C4-2B (cell line): ENCODE measurements around the gene SGCE.

Experiments used
- ZFX ChIP-seq: fragments of 450-650 bp; IDR thresholded peaks from 2 replicates; pipeline ENCODE4 v1.6.1; 2017
- TF ChIP-seq, protein P1 (sequence below): fragments of 450-650 bp; conservative IDR thresholded peaks from 2 replicates; pipeline ENCODE4 v1.5.1; 2017; ENCODE audit warnings: mild to moderate bottlenecking

DNA sequence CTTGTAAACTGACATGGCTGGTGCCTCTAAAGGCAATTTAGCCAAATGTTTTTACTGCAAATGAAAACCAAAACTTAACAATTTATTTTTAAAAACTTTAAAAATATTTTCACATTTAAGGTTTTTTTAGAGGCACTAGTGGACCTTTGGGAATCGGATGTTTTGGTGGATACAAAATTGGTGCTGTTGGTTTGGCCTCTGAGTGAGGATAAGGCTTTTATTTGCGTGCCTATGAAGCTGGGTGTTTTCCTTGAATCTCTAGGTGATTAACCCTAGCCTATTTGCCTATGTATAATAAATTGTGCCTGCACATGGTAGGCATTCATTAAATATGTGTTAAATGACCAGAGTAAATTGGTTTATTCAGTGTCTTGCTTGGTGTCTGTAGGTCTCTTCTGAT is 2.9 kb upstream of the SGCE start:
- TF ChIP-seq, protein P1, sequence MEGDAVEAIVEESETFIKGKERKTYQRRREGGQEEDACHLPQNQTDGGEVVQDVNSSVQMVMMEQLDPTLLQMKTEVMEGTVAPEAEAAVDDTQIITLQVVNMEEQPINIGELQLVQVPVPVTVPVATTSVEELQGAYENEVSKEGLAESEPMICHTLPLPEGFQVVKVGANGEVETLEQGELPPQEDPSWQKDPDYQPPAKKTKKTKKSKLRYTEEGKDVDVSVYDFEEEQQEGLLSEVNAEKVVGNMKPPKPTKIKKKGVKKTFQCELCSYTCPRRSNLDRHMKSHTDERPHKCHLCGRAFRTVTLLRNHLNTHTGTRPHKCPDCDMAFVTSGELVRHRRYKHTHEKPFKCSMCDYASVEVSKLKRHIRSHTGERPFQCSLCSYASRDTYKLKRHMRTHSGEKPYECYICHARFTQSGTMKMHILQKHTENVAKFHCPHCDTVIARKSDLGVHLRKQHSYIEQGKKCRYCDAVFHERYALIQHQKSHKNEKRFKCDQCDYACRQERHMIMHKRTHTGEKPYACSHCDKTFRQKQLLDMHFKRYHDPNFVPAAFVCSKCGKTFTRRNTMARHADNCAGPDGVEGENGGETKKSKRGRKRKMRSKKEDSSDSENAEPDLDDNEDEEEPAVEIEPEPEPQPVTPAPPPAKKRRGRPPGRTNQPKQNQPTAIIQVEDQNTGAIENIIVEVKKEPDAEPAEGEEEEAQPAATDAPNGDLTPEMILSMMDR, result no peak; the same call in 1 of the 2 replicates
- TF ChIP-seq ZFX, result no peak
